H9 (cell line): ENCODE measurements around the gene FARSA. TPM values are rescaled to one million over a fixed set of nuclear protein-coding genes. Genes with fewer than 3 reads are reported as not detected.
A peak's percentile ranks its signal among the peaks of the same experiment; 100 is the strongest.

Experiments used
- DNase-seq: peaks from one replicate; pipeline ENCODE4 v3.0.0-alpha.2; 2017
- H2AFZ ChIP-seq: one replicate; pipeline ENCODE4 v1.6.1; 2013; ENCODE audit warnings: mild to moderate bottlenecking, low read length, control low read depth, moderate library complexity
- H2AK5ac ChIP-seq: 2 replicates; pipeline ENCODE4 v1.6.1; 2013; ENCODE audit warnings: low read length, control low read depth, mixed read lengths; ENCODE audit not compliant: insufficient read length
- H2BK120ac ChIP-seq: one replicate; pipeline ENCODE4 v1.6.1; 2013; ENCODE audit warnings: low read depth, mild to moderate bottlenecking, low read length, control low read depth, inconsistent platforms; ENCODE audit not compliant: poor library complexity, severe bottlenecking
- H2BK12ac ChIP-seq: 2 replicates; pipeline ENCODE4 v1.6.1; 2013; ENCODE audit warnings: low read length, control low read depth, mixed read lengths, low read depth; ENCODE audit not compliant: insufficient read length
- H2BK15ac ChIP-seq: 2 replicates; pipeline ENCODE4 v1.6.1; 2013; ENCODE audit warnings: low read depth, low read length, control low read depth
- H2BK20ac ChIP-seq: one replicate; pipeline ENCODE4 v1.6.1; 2013; ENCODE audit warnings: low read depth, mild to moderate bottlenecking, low read length, control low read depth, inconsistent platforms; ENCODE audit not compliant: poor library complexity, severe bottlenecking
- H2BK5ac ChIP-seq: 2 replicates; pipeline ENCODE4 v1.6.1; 2013; ENCODE audit warnings: low read length, control low read depth, mixed read lengths; ENCODE audit not compliant: insufficient read length
- H3K14ac ChIP-seq: 2 replicates; pipeline ENCODE4 v1.6.1; 2013; ENCODE audit warnings: low read length, control low read depth; ENCODE audit not compliant: insufficient read depth
- H3K18ac ChIP-seq: 2 replicates; pipeline ENCODE4 v1.6.1; 2013; ENCODE audit warnings: low read depth, mild to moderate bottlenecking, mixed read lengths, low read length, control low read depth; ENCODE audit not compliant: insufficient read length
- H3K23ac ChIP-seq: 2 replicates; pipeline ENCODE4 v1.6.1; 2013; ENCODE audit warnings: low read length, control low read depth, mixed read lengths, low read depth; ENCODE audit not compliant: insufficient read length
- H3K23me2 ChIP-seq: 2 replicates; pipeline ENCODE4 v1.6.1; 2013; ENCODE audit warnings: low read depth, mild to moderate bottlenecking, mixed read lengths, low read length, control low read depth; ENCODE audit not compliant: insufficient read length, poor library complexity, severe bottlenecking
- H3K27ac ChIP-seq: 2 replicates; pipeline ENCODE4 v1.5.1; 2013; ENCODE audit warnings: low read length, control low read depth, mixed read lengths, low read depth; ENCODE audit not compliant: insufficient read length
- H3K27me3 ChIP-seq: 2 replicates; pipeline ENCODE4 v1.6.1; 2013; ENCODE audit warnings: low read length, control low read depth, inconsistent platforms; ENCODE audit not compliant: insufficient read depth
- H3K4ac ChIP-seq: 2 replicates; pipeline ENCODE4 v1.6.1; 2013; ENCODE audit warnings: low read depth, mild to moderate bottlenecking, control low read depth, inconsistent platforms, low read length, moderate library complexity
- H3K4me1 ChIP-seq: 2 replicates; pipeline ENCODE4 v1.6.1; 2013; ENCODE audit warnings: low read length, control low read depth, inconsistent platforms; ENCODE audit not compliant: insufficient read depth
- H3K4me2 ChIP-seq: 2 replicates; pipeline ENCODE4 v1.6.1; 2013; ENCODE audit warnings: low read length, control low read depth, mixed read lengths; ENCODE audit not compliant: insufficient read length, insufficient read depth
- H3K56ac ChIP-seq: 2 replicates; pipeline ENCODE4 v1.6.1; 2013; ENCODE audit warnings: low read depth, mild to moderate bottlenecking, mixed read lengths, low read length, control low read depth; ENCODE audit not compliant: insufficient read length
- H3K79me1 ChIP-seq: 2 replicates; pipeline ENCODE4 v1.6.1; 2013; ENCODE audit warnings: low read depth, mild to moderate bottlenecking, moderate library complexity, low read length, control low read depth, inconsistent platforms; ENCODE audit not compliant: insufficient read depth, poor library complexity, severe bottlenecking
- H3K79me2 ChIP-seq: 2 replicates; pipeline ENCODE4 v1.6.1; 2013; ENCODE audit warnings: low read length, control low read depth, inconsistent platforms; ENCODE audit not compliant: insufficient read depth
- H3K9ac ChIP-seq: 2 replicates; pipeline ENCODE4 v1.6.1; 2013; ENCODE audit warnings: low read length, control low read depth, mixed read lengths; ENCODE audit not compliant: insufficient read length; ENCODE audit errors: extremely low read depth
- H3K9me3 ChIP-seq: one replicate; pipeline ENCODE4 v1.6.1; 2013; ENCODE audit warnings: low read depth, low read length, inconsistent platforms; ENCODE audit not compliant: control insufficient read depth
- H3T11ph ChIP-seq: one replicate; pipeline ENCODE4 v1.6.1; 2013; ENCODE audit warnings: mild to moderate bottlenecking, low read length, control low read depth, inconsistent platforms
- H4K20me1 ChIP-seq: one replicate; pipeline ENCODE4 v1.6.1; 2013; ENCODE audit not compliant: control insufficient read depth, insufficient read length, insufficient read depth
- H4K5ac ChIP-seq: 2 replicates; pipeline ENCODE4 v1.6.1; 2013; ENCODE audit warnings: low read depth, mild to moderate bottlenecking, mixed read lengths, low read length, control low read depth; ENCODE audit not compliant: insufficient read length
- H4K8ac ChIP-seq: replicated peaks from 2 replicates; pipeline ENCODE4 v1.6.1; 2013; ENCODE audit warnings: low read length, control low read depth, mixed read lengths, low read depth; ENCODE audit not compliant: insufficient read length
- H4K91ac ChIP-seq: 2 replicates; pipeline ENCODE4 v1.6.1; 2013; ENCODE audit warnings: low read depth, mild to moderate bottlenecking, moderate library complexity, mixed read lengths, low read length, control low read depth; ENCODE audit not compliant: insufficient read length
- H3K27ac Mint-ChIP-seq, 3 experiments: 2 replicates in 2 of 3; 3 replicates in 1 of 3; pipeline ENCODE4 v1.8.0; 2020 to 2021; ENCODE audit warnings: mixed read lengths in 3 of 3, mild to moderate bottlenecking in 1 of 3, moderate library complexity in 1 of 3
- H3K27me3 Mint-ChIP-seq: 2 replicates; pipeline ENCODE4 v1.8.0; 2021; ENCODE audit warnings: low read depth, mild to moderate bottlenecking, moderate library complexity, mixed read lengths
- H3K36me3 Mint-ChIP-seq, 3 experiments: 2 replicates in 2 of 3; 3 replicates in 1 of 3; pipeline ENCODE4 v1.8.0; 2020 to 2021; ENCODE audit warnings: low read depth in 3 of 3, mixed read lengths in 3 of 3; ENCODE audit not compliant: insufficient read depth in 1 of 3
- H3K4me1 Mint-ChIP-seq, 2 experiments: 2 replicates each; pipeline ENCODE4 v1.8.0; 2020; ENCODE audit warnings: mixed read lengths in 2 of 2
- H3K4me3 Mint-ChIP-seq, 2 experiments: 2 replicates in 1 of 2; 3 replicates in 1 of 2; pipeline ENCODE4 v1.8.0; 2020 to 2021; ENCODE audit warnings: mild to moderate bottlenecking in 2 of 2, mixed read lengths in 2 of 2, moderate library complexity in 1 of 2
- H3K9me3 Mint-ChIP-seq, 2 experiments: 2 replicates in 1 of 2; 3 replicates in 1 of 2; pipeline ENCODE4 v1.8.0; 2020; ENCODE audit warnings: mild to moderate bottlenecking in 2 of 2, mixed read lengths in 2 of 2, moderate library complexity in 1 of 2
- CTCF ChIP-seq: fragments of 200-600 bp; sonication (generic); conservative IDR thresholded peaks from 3 replicates; pipeline ENCODE4 v1.8.0; 2021; ENCODE audit warnings: antibody characterized with exemption, mild to moderate bottlenecking
- WGBS: extraction: QIAGEN DNeasy Blood & Tissue Kit; methylation state at CpG from one replicate; pipeline ENCODE4 v1.1.7; 2013; ENCODE audit warnings: missing lambda C conversion rate, low lambda C conversion rate, mixed read lengths; ENCODE audit not compliant: insufficient read length; ENCODE audit errors: extremely low coverage; 5-methylcytosine and 5-hydroxymethylcytosine counted together
- total RNA-seq: library from RNA; stranded (reverse); gene quantifications from 2 replicates; pipeline ENCODE4 v1.2.1, GENCODE V29; 2021

The FARSA gene
- total RNA-seq, 1 experiment from 2014 or later = 110 TPM

- H2BK5ac ChIP-seq = no peak overlapping the region
- DNase-seq = no peak
- H3K23me2 ChIP-seq = peaks cover 7% of the 10 kb centered on the region
- Mint-ChIP-seq H3K4me1 (peaks cover 19 to 41% of the 10 kb centered on the region in 2 experiments), H3K36me3 (peaks cover 48 to 56% (median 52%) of the 10 kb centered on the region in 3 experiments), H3K27ac (peak overlapping the region; percentile 78 to 96 (median 94)), H3K9me3 (no peaks in the 10 kb centered on the region; a peak in 1 of 5 replicates), H3K4me3 (peak overlapping the region; percentile 98 to 99), H3K27me3 (no peaks in the 10 kb centered on the region; the same call in 1 of the 2 replicates)
- peak overlapping the region; percentile 97 for H3K4me2 ChIP-seq
- H3K9me3 ChIP-seq = no peaks in the 10 kb centered on the region
- H3K79me2 ChIP-seq = peaks cover 6% of the 10 kb centered on the region; the same call in 1 of the 2 replicates
- H3K9ac ChIP-seq = peak overlapping the region; percentile 75
- H2BK120ac ChIP-seq = no peak overlapping the region
- no peak overlapping the region for H2AFZ ChIP-seq
- no peak overlapping the region for H2BK12ac ChIP-seq
- H2BK15ac ChIP-seq = no peak overlapping the region
- WGBS = no CpG with 5 or more reads among the region's 54 CpGs
- no peak overlapping the region for H4K8ac ChIP-seq
- H3K14ac ChIP-seq = peak overlapping the region; percentile 84
- H3K23ac ChIP-seq = no peak overlapping the region
- no peak overlapping the region for H3K56ac ChIP-seq
- H3T11ph ChIP-seq = no peak overlapping the region
- H2BK20ac ChIP-seq = no peak overlapping the region
- H3K18ac ChIP-seq = no peak overlapping the region
- peak; percentile 23; the same call in 1 of the 3 replicates for TF ChIP-seq CTCF
- H2AK5ac ChIP-seq = no peak overlapping the region
- H3K27me3 ChIP-seq = no peaks in the 10 kb centered on the region
- H3K79me1 ChIP-seq = peaks cover 6% of the 10 kb centered on the region
- no peak overlapping the region for H4K91ac ChIP-seq
- no peak overlapping the region for H3K27ac ChIP-seq
- H4K5ac ChIP-seq = no peak overlapping the region
- H4K20me1 ChIP-seq = no peaks in the 10 kb centered on the region
- H3K4me1 ChIP-seq = no peaks in the 10 kb centered on the region; the same call in 1 of the 2 replicates
- no peak overlapping the region for H3K4ac ChIP-seq
Measured at GRCh38 chr19:12938779-12939601, 5.5 kb upstream of the FARSA start.
